ENCODE data around the gene ST7.

ST7 gene

GRCh38 chr7:117009705-117010361 lies 56.5 kb downstream of the ST7 start:
- TF ChIP-seq, protein P1, sequence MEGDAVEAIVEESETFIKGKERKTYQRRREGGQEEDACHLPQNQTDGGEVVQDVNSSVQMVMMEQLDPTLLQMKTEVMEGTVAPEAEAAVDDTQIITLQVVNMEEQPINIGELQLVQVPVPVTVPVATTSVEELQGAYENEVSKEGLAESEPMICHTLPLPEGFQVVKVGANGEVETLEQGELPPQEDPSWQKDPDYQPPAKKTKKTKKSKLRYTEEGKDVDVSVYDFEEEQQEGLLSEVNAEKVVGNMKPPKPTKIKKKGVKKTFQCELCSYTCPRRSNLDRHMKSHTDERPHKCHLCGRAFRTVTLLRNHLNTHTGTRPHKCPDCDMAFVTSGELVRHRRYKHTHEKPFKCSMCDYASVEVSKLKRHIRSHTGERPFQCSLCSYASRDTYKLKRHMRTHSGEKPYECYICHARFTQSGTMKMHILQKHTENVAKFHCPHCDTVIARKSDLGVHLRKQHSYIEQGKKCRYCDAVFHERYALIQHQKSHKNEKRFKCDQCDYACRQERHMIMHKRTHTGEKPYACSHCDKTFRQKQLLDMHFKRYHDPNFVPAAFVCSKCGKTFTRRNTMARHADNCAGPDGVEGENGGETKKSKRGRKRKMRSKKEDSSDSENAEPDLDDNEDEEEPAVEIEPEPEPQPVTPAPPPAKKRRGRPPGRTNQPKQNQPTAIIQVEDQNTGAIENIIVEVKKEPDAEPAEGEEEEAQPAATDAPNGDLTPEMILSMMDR (IDR thresholded peaks at IDR 0.05): no peak
- no peak for TF ChIP-seq ZFX (IDR thresholded peaks at IDR 0.05; ENCODE audit: borderline replicate concordance)
- H3K27ac ChIP-seq: no peak overlapping the region

GRCh38 chr7:117010375-117011133 lies 57.3 kb downstream of the ST7 start:
- TF ChIP-seq ZFX (IDR thresholded peaks at IDR 0.05; ENCODE audit: borderline replicate concordance): no peak
- TF ChIP-seq, protein P1 (IDR thresholded peaks at IDR 0.05): no peak

DNA sequence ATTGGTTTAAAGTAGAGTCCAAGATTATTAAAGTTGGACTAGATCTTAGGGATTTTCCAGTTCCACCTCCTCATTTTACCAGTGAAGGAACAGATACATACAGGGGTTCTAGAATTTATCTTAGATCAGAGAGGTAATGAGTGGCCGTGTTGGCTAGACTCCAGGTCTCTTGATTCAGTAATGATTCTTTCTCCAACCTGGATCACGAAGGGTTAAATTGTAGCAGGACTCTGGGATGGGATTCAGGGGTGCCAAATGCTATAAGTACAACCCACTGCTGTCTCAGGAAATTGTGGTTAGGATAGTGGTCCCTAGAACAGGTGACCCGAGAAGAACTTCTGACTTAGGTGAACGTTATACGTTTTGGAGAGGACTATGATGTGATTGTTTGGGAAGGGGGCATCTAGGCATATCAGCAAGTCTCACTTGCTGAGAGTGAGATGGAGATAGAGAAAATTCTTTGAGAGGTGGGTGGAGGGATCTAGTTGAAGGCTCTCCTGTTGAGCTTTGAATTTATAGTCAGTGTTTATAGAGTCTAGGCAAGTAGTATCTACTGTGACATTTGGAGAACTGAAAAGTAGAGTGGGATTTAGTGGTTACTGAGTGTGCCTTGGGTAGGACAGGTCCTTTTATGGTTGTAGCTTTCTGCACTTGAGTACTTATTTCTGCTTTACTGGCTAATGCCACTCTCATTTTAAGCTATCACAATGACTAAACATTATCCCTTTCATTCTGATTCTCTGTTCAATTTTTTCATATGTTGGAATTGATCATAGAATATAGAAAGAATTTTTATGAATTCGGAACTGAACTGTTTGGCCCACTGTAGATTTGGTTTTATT lies 58.3 kb downstream of the ST7 start:
- no peak overlapping the region for H3K27ac ChIP-seq
- TF ChIP-seq ZFX (IDR thresholded peaks at IDR 0.05; ENCODE audit: borderline replicate concordance): no peak
- TF ChIP-seq, protein P1 (IDR thresholded peaks at IDR 0.05): no peak

More at GRCh38 chr7:117010375-117011133, 57.3 kb downstream of the ST7 start:
- no peak overlapping the region for H3K27ac ChIP-seq

GRCh38 chr7:117012284-117012683 lies 59.0 kb downstream of the ST7 start:
- TF ChIP-seq ZFX (IDR thresholded peaks at IDR 0.05; ENCODE audit: borderline replicate concordance): no peak
- TF ChIP-seq, protein P1 (IDR thresholded peaks at IDR 0.05): no peak
- no peak overlapping the region for H3K27ac ChIP-seq

DNA sequence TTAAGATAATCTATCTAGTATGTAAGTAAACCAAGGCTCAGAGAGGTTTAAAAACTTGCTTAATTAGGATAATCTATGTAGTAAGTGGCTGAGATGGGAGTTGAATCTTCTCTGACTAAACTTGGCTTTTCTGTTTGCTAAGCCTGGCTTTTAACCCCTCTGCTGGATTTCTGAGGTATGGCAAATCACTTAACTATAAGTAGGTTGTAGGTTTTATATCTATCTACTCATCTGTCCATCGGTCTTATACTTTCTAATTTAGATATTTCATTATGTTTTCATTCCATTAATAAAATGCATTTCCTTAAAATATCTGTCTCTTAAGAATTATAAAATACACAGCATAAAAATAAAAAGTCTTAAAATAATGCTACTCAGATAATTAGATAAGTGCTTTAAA lies 59.4 kb downstream of the ST7 start:
- TF ChIP-seq, protein P1 (IDR thresholded peaks at IDR 0.05): peak; percentile 55
- no peak for TF ChIP-seq ZFX (IDR thresholded peaks at IDR 0.05; ENCODE audit: borderline replicate concordance)
- H3K27ac ChIP-seq: no peak overlapping the region

GRCh38 chr7:117014099-117014656 lies 60.9 kb downstream of the ST7 start:
- TF ChIP-seq, protein P1 (IDR thresholded peaks at IDR 0.05): no peak
- TF ChIP-seq ZFX (IDR thresholded peaks at IDR 0.05; ENCODE audit: borderline replicate concordance): no peak
- no peak overlapping the region for H3K27ac ChIP-seq

Measured in 22Rv1 (cell line).